Tibial nerve (tissue), 4 donors: ENCODE data around the gene GPR183.

ENCODE experiments used
- EP300 ChIP-seq, 2 donors: sonication (generic); formaldehyde crosslinking; IDR thresholded peaks; one replicate each; pipeline ENCODE4 v1.6.1; 2017; ENCODE audit warnings: antibody characterized with exemption in 2 of 2, mild to moderate bottlenecking in 1 of 2
- TF ChIP-seq, protein P1 (sequence below), 5 experiments: fragments of 200-600 bp in 3 of 5; fragments of 450-650 bp in 2 of 5; sonication (generic) in 3 of 5; IDR thresholded peaks; one replicate each; pipeline ENCODE4 v1.5.1; 2016 to 2019; ENCODE audit warnings: antibody characterized with exemption in 5 of 5, mild to moderate bottlenecking in 3 of 5, moderate library complexity in 2 of 5

DNA sequence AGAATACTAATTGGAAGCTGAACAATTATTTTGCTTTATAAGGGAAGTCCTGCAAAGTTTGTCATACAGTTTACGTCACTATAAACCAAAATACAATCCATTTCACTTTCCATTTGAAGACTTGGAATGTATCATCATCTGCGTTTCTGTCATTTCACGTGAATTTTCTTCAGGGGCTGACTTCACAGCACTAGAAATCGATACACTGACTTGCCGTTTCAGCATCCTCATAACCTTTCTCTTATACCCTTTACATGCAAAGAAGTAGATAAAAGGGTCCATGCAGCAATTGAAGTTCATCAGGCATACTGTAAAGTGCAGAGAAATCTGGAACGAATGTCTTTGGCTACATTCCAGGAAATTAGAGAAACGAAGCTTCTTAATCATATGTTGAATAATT is 12.2 kb downstream of the GPR183 start:
- no peak for TF ChIP-seq EP300 (IDR thresholded peaks at IDR 0.05)
- TF ChIP-seq, protein P1, sequence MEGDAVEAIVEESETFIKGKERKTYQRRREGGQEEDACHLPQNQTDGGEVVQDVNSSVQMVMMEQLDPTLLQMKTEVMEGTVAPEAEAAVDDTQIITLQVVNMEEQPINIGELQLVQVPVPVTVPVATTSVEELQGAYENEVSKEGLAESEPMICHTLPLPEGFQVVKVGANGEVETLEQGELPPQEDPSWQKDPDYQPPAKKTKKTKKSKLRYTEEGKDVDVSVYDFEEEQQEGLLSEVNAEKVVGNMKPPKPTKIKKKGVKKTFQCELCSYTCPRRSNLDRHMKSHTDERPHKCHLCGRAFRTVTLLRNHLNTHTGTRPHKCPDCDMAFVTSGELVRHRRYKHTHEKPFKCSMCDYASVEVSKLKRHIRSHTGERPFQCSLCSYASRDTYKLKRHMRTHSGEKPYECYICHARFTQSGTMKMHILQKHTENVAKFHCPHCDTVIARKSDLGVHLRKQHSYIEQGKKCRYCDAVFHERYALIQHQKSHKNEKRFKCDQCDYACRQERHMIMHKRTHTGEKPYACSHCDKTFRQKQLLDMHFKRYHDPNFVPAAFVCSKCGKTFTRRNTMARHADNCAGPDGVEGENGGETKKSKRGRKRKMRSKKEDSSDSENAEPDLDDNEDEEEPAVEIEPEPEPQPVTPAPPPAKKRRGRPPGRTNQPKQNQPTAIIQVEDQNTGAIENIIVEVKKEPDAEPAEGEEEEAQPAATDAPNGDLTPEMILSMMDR (IDR thresholded peaks at IDR 0.05) = no peak
